T-cell (primary cell): ENCODE measurements around the gene KCTD11. TPM values are rescaled to one million over a fixed set of nuclear protein-coding genes. Genes with fewer than 3 reads are reported as not detected.

Experiments
- ATAC-seq, 4 experiments: fragments of 200-7000 bp in 3 of 4; fragments of 150-1000 bp in 1 of 4; cut with Tn5 transposase; replicated peaks in 1 of 4; 1 replicate in 3 of 4; 2 replicates in 1 of 4; pipeline ENCODE4 v1.10.0; 2021; ENCODE audit warnings: moderate library complexity in 3 of 4, mild to moderate bottlenecking in 2 of 4, moderate number of reproducible peaks in 1 of 4
- CTCF ChIA-PET, 2 donors: fragments of 300-600 bp; sonication (Branson Sonifier 250); formaldehyde crosslinking; loops; one replicate each; lab custom pipeline; 2022; ENCODE audit warnings: antibody characterized with exemption in 2 of 2; lab: Charles Lee
- POLR2A ChIA-PET, 2 donors: fragments of 300-600 bp; sonication (Branson Sonifier 250); formaldehyde crosslinking; loops; one replicate each; lab custom pipeline; 2022; ENCODE audit warnings: antibody characterized with exemption in 2 of 2; lab: Charles Lee
- DNase-seq, 35 experiments: peaks; one replicate each; pipeline versions ENCODE4 v3.0.0 to v3.0.0-alpha.2; 2013 to 2023
- H3K27ac ChIP-seq: one replicate; pipeline ENCODE4 v1.5.1; 2013; ENCODE audit warnings: low read length
- H3K27me3 ChIP-seq, 2 experiments: replicated peaks in 1 of 2; 1 replicate in 1 of 2; 2 replicates in 1 of 2; pipeline versions ENCODE4 v1.6.1 to v1.7.0; 2013; ENCODE audit warnings: low read length in 1 of 2, mixed read lengths in 1 of 2; ENCODE audit not compliant: control insufficient read depth in 2 of 2, insufficient read depth in 2 of 2; ENCODE audit errors: extremely low read depth in 1 of 2
- H3K36me3 ChIP-seq, 2 donors: 1 replicate in 1 of 2; 2 replicates in 1 of 2; pipeline versions ENCODE4 v1.6.1 to v1.7.0; 2013; ENCODE audit warnings: low read length in 1 of 2; ENCODE audit not compliant: control insufficient read depth in 2 of 2, insufficient read depth in 1 of 2; ENCODE audit errors: extremely low read depth in 1 of 2
- H3K4me1 ChIP-seq, 2 experiments: 1 replicate in 1 of 2; 2 replicates in 1 of 2; pipeline versions ENCODE4 v1.6.1 to v1.7.0; 2013; ENCODE audit warnings: low read length in 2 of 2, mixed read lengths in 1 of 2; ENCODE audit not compliant: insufficient read depth in 2 of 2, control insufficient read depth in 1 of 2; ENCODE audit errors: extremely low read depth in 1 of 2
- H3K4me3 ChIP-seq, 2 donors: 1 replicate in 1 of 2; 2 replicates in 1 of 2; pipeline versions ENCODE4 v1.5.1 to v1.7.0; 2013; ENCODE audit warnings: mild to moderate bottlenecking in 2 of 2, low read length in 1 of 2, moderate library complexity in 1 of 2; ENCODE audit not compliant: control insufficient read depth in 1 of 2; ENCODE audit errors: extremely low read depth in 1 of 2
- H3K9me3 ChIP-seq: 2 replicates; pipeline ENCODE4 v1.7.0; 2013
- H3K27ac Mint-ChIP-seq, 2 donors: one replicate each; pipeline ENCODE4 v1.8.0; 2020 to 2021; ENCODE audit warnings: mild to moderate bottlenecking in 2 of 2, mixed read lengths in 2 of 2
- H3K27me3 Mint-ChIP-seq, 2 donors: one replicate each; pipeline ENCODE4 v1.8.0; 2021 to 2022; ENCODE audit warnings: mixed read lengths in 2 of 2
- H3K36me3 Mint-ChIP-seq: one replicate; pipeline ENCODE4 v1.8.0; 2021; ENCODE audit warnings: mixed read lengths
- H3K4me1 Mint-ChIP-seq, 3 donors: one replicate each; pipeline ENCODE4 v1.8.0; 2020 to 2022; ENCODE audit warnings: mixed read lengths in 3 of 3, mild to moderate bottlenecking in 1 of 3
- H3K4me3 Mint-ChIP-seq, 3 donors: one replicate each; pipeline ENCODE4 v1.8.0; 2020 to 2022; ENCODE audit warnings: mild to moderate bottlenecking in 3 of 3, mixed read lengths in 3 of 3, moderate library complexity in 3 of 3
- H3K9me3 Mint-ChIP-seq, 3 donors: one replicate each; pipeline ENCODE4 v1.8.0; 2020 to 2022; ENCODE audit warnings: mixed read lengths in 3 of 3
- WGBS: methylation state at CpG from one replicate; pipeline ENCODE4 v1.1.5; 2013; ENCODE audit warnings: missing lambda C conversion rate; ENCODE audit not compliant: insufficient coverage; 5-methylcytosine and 5-hydroxymethylcytosine counted together
- total RNA-seq, 35 experiments: library from RNA in 6 of 35; stranded (reverse) in 6 of 35; fragments of 120-200 nt in 1 of 35; gene quantifications; one replicate each; pipeline versions ENCODE4 v1.2.1 to v1.2.4 and lab custom pipeline; 2013 to 2026

KCTD11 gene
- total RNA-seq, 5 donors from 2014 or later (not counting 1 experiment from before 2014, with no cell fraction given), result 2.4 to 7.3 (median 4.8) TPM

GRCh38 chr17:7380321-7380720 lies 28.4 kb downstream of the KCTD11 start:
- H3K27me3 Mint-ChIP-seq, result peaks cover 30 to 34% of the 10 kb centered on the region in 2 donors
- peaks cover 0 to 5% (median 4%) of the 10 kb centered on the region in 3 donors for H3K9me3 Mint-ChIP-seq
- H3K4me3 Mint-ChIP-seq, result no peak overlapping the region
- Histone ChIP-seq H3K36me3 (no peaks in the 10 kb centered on the region), H3K27me3 (peaks cover 3 to 52% of the 10 kb centered on the region in 2 experiments), H3K4me1 (peaks cover 0 to 24% of the 10 kb centered on the region in 2 experiments), H3K27ac (no peak overlapping the region), H3K4me3 (no peak overlapping the region), H3K9me3 (no peaks in the 10 kb centered on the region)
- peaks cover 3% of the 10 kb centered on the region for H3K36me3 Mint-ChIP-seq
- CTCF ChIA-PET, result interaction anchor here in 1 of 2 donors (0.6 kb wide), 1 partner anchor 13 kb away, joined by 3 read pairs; no protein-coding TSS in a partner anchor
- H3K27ac Mint-ChIP-seq, result no peak overlapping the region
- POLR2A ChIA-PET, result no interaction called here
- 88% methylated on average over 6 of the region's 7 CpGs for WGBS
- ATAC-seq (no peak), DNase-seq (no peak)
- peaks cover 13 to 21% (median 17%) of the 10 kb centered on the region in 3 donors for H3K4me1 Mint-ChIP-seq

- no peak within 1 kb of the TSS for H3K27ac Mint-ChIP-seq
- WGBS, result 17% methylated on average over 39 of the region's 52 CpGs
- H3K36me3 Mint-ChIP-seq, result peaks cover 3% of the 10 kb centered on the region
- H3K4me1 Mint-ChIP-seq, result peaks cover 13 to 21% (median 17%) of the 10 kb centered on the region in 3 donors
- no peak within 1 kb of the TSS for H3K27ac ChIP-seq
- H3K27me3 Mint-ChIP-seq, result peaks cover 30 to 34% of the 10 kb centered on the region in 2 donors
- DNase-seq, result no peak
- ChIA-PET CTCF (interaction anchor here in 1 of 2 donors (0.6 kb wide), 1 partner anchor 14 kb away, joined by 3 read pairs; no protein-coding TSS in a partner anchor), POLR2A (no interaction called here)
- H3K9me3 ChIP-seq, result no peaks in the 10 kb centered on the region
- H3K9me3 Mint-ChIP-seq, result peaks cover 0 to 5% (median 4%) of the 10 kb centered on the region in 3 donors
- no peak for ATAC-seq
- peaks cover 0 to 24% of the 10 kb centered on the region in 2 experiments for H3K4me1 ChIP-seq
- H3K27me3 ChIP-seq, result peaks cover 3 to 50% of the 10 kb centered on the region in 2 experiments
- no peaks in the 10 kb centered on the region for H3K36me3 ChIP-seq
- no peak within 1 kb of the TSS for H3K4me3 ChIP-seq
- H3K4me3 Mint-ChIP-seq, result peak within 1 kb of the TSS in 1 of 3 donors; percentile 69
These were observed 29.1 kb downstream of the KCTD11 start, which contains the start of gene TNK1 for GRCh38 chr17:7380855-7381683. Gene TNK1 (plus strand): TSS chr17:7381089. CDS start chr17:7382927, 1,838 bp downstream.

GRCh38 chr17:7382901-7383300 lies 30.9 kb downstream of the KCTD11 start:
- no peak for ATAC-seq
- H3K27me3 Mint-ChIP-seq, result peaks cover 30 to 33% of the 10 kb centered on the region in 2 donors
- no peak overlapping the region for H3K27ac Mint-ChIP-seq
- Histone ChIP-seq H3K9me3 (no peaks in the 10 kb centered on the region), H3K4me3 (no peak overlapping the region), H3K27me3 (peaks cover 3 to 45% of the 10 kb centered on the region in 2 experiments), H3K4me1 (peaks cover 0 to 24% of the 10 kb centered on the region in 2 experiments), H3K27ac (no peak overlapping the region), H3K36me3 (peaks cover 3 to 7% of the 10 kb centered on the region in 2 donors)
- peaks cover 0 to 5% (median 4%) of the 10 kb centered on the region in 3 donors for H3K9me3 Mint-ChIP-seq
- ChIA-PET CTCF (interaction anchor here in 1 of 2 donors (1.8 kb wide), 1 partner anchor 54 kb away, joined by 5 read pairs; no protein-coding TSS in a partner anchor), POLR2A (interaction anchor here in 1 of 2 donors (0.5 kb wide), 1 partner anchor 30 kb away, joined by 4 read pairs; no protein-coding TSS in a partner anchor)
- H3K36me3 Mint-ChIP-seq, result peaks cover 3% of the 10 kb centered on the region
- peak overlapping the region; percentile 45 to 69 (median 51) for H3K4me3 Mint-ChIP-seq
- WGBS, result 94% methylated on average over 7 of the region's 10 CpGs
- no peak for DNase-seq
- H3K4me1 Mint-ChIP-seq, result peaks cover 13 to 21% (median 17%) of the 10 kb centered on the region in 3 donors

GRCh38 chr17:7383371-7383741 lies 31.4 kb downstream of the KCTD11 start:
- DNase-seq (no peak), ATAC-seq (no peak)
- WGBS, result 82% methylated on average over 9 of the region's 11 CpGs
- POLR2A ChIA-PET, result interaction anchor here in 1 of 2 donors (0.5 kb wide), 1 partner anchor 29 kb away, joined by 4 read pairs; no protein-coding TSS in a partner anchor
- CTCF ChIA-PET, result interaction anchor here in 1 of 2 donors (1.8 kb wide), 1 partner anchor 54 kb away, joined by 5 read pairs; no protein-coding TSS in a partner anchor
- Mint-ChIP-seq H3K27me3 (peaks cover 30 to 33% of the 10 kb centered on the region in 2 donors), H3K27ac (no peak overlapping the region), H3K4me3 (peak overlapping the region; percentile 69 to 80 (median 79)), H3K4me1 (peaks cover 13 to 21% (median 17%) of the 10 kb centered on the region in 3 donors), H3K9me3 (peaks cover 0 to 5% (median 4%) of the 10 kb centered on the region in 3 donors), H3K36me3 (peaks cover 3% of the 10 kb centered on the region)
- Histone ChIP-seq H3K27ac (peak overlapping the region; percentile 69), H3K4me3 (peak overlapping the region in 1 of 2 donors; percentile 61), H3K36me3 (peaks cover 3 to 8% of the 10 kb centered on the region in 2 donors), H3K4me1 (peaks cover 0 to 24% of the 10 kb centered on the region in 2 experiments), H3K9me3 (no peaks in the 10 kb centered on the region), H3K27me3 (peaks cover 3 to 42% of the 10 kb centered on the region in 2 experiments)

- WGBS, result 7% methylated on average over 65 of the region's 65 CpGs
- peak; percentile 61 to 90 (median 77) for DNase-seq
These were observed 32.0 kb downstream of the KCTD11 start for GRCh38 chr17:7383742-7384488.

More at GRCh38 chr17:7383742-7384488, 32.0 kb downstream of the KCTD11 start:
- peaks cover 5 to 13% of the 10 kb centered on the region in 2 donors for H3K36me3 ChIP-seq
- H3K27ac ChIP-seq, result peak overlapping the region; percentile 69
- ChIA-PET CTCF (interaction anchor here in 1 of 2 donors (0.6 to 1.8 kb wide), 6 partner anchors 14 to 304 kb away, joined by 3 to 5 read pairs (median 3); partner anchors contain the start of gene ACAP1), POLR2A (interaction anchor here (0.5 kb wide), 2 partner anchors 15 to 145 kb away, joined by 3 to 4 read pairs; no protein-coding TSS in a partner anchor)
- H3K9me3 Mint-ChIP-seq, result peaks cover 0 to 5% (median 4%) of the 10 kb centered on the region in 3 donors
- peaks cover 13 to 21% (median 17%) of the 10 kb centered on the region in 3 donors for H3K4me1 Mint-ChIP-seq
- peak overlapping the region; percentile 26 to 61 for H3K4me3 ChIP-seq
- H3K4me1 ChIP-seq, result peaks cover 0 to 24% of the 10 kb centered on the region in 2 experiments
- H3K36me3 Mint-ChIP-seq, result peaks cover 3% of the 10 kb centered on the region
- peaks cover 29 to 32% of the 10 kb centered on the region in 2 donors for H3K27me3 Mint-ChIP-seq
- peak overlapping the region; percentile 91 to 92 for H3K27ac Mint-ChIP-seq
- peaks cover 3 to 39% of the 10 kb centered on the region in 2 experiments for H3K27me3 ChIP-seq
- H3K9me3 ChIP-seq, result no peaks in the 10 kb centered on the region
- ATAC-seq, result peak; percentile 94 to 96 (median 95)
- H3K4me3 Mint-ChIP-seq, result peak overlapping the region; percentile 69 to 80 (median 79)
